Muscle of leg (tissue), 11 donors: ENCODE measurements around the gene DNAJC28. TPM values are rescaled to one million over a fixed set of nuclear protein-coding genes. Genes with fewer than 3 reads are reported as not detected.

Source experiments
- DNase-seq: peaks from one replicate; pipeline ENCODE4 v3.0.0; 2013
- H3K27ac ChIP-seq: one replicate; pipeline ENCODE4 v1.5.1; 2013; ENCODE audit warnings: mild to moderate bottlenecking, low read length, control low read depth
- H3K27me3 ChIP-seq: one replicate; pipeline ENCODE4 v1.6.1; 2013; ENCODE audit warnings: low read length; ENCODE audit not compliant: control insufficient read depth, insufficient read depth
- H3K36me3 ChIP-seq: one replicate; pipeline ENCODE4 v1.6.1; 2013; ENCODE audit warnings: low read length; ENCODE audit not compliant: control insufficient read depth, insufficient read depth
- H3K4me1 ChIP-seq: one replicate; pipeline ENCODE4 v1.6.1; 2013; ENCODE audit warnings: low read length; ENCODE audit not compliant: control insufficient read depth, insufficient read depth
- H3K4me3 ChIP-seq: one replicate; pipeline ENCODE4 v1.5.1; 2013; ENCODE audit warnings: low read length, control low read depth
- H3K9me3 ChIP-seq: replicated peaks from 2 replicates; pipeline ENCODE4 v1.6.1; 2013; ENCODE audit warnings: low read depth, low read length; ENCODE audit not compliant: control insufficient read depth
- WGBS: methylation state at CpG from one replicate; pipeline ENCODE4 v1.1.5; 2013; ENCODE audit warnings: missing lambda C conversion rate; ENCODE audit not compliant: insufficient coverage; 5-methylcytosine and 5-hydroxymethylcytosine counted together
- polyA plus RNA-seq, 8 donors: library from polyadenylated mRNA; unstranded; fragments of 120-200 nt; gene quantifications; one replicate each; pipeline versions ENCODE4 v1.2.1 to v1.2.3, GENCODE V29; 2013; ENCODE audit warnings: inconsistent platforms in 1 of 8, low replicate concordance in 1 of 8; ENCODE audit not compliant: insufficient read length in 8 of 8, insufficient read depth in 1 of 8
- total RNA-seq: library from RNA; stranded (reverse); fragments of 120-200 nt; gene quantifications from one replicate; pipeline ENCODE4 v1.2.4, GENCODE V29; 2013

Gene DNAJC28
- total and polyA plus RNA-seq, 9 donors: 1.7 to 3.3 (median 2.5) TPM

GRCh38 chr21:33488936-33489335 is 2.6 kb downstream of the DNAJC28 start:
- no CpG with 5 or more reads among the region's 4 CpGs for WGBS
- Histone ChIP-seq H3K27me3 (no peaks in the 10 kb centered on the region), H3K9me3 (no peaks in the 10 kb centered on the region), H3K4me1 (peaks cover 6% of the 10 kb centered on the region), H3K4me3 (no peak overlapping the region), H3K27ac (no peak overlapping the region), H3K36me3 (no peaks in the 10 kb centered on the region)
- DNase-seq: no peak

GRCh38 chr21:33487996-33488395 is 3.5 kb downstream of the DNAJC28 start:
- H3K4me1 ChIP-seq: peaks cover 6% of the 10 kb centered on the region
- H3K27ac ChIP-seq: no peak overlapping the region
- no peaks in the 10 kb centered on the region for H3K36me3 ChIP-seq
- no peaks in the 10 kb centered on the region for H3K9me3 ChIP-seq
- no peak overlapping the region for H3K4me3 ChIP-seq
- 100% methylated on average over 3 of the region's 5 CpGs for WGBS
- DNase-seq: no peak
- no peaks in the 10 kb centered on the region for H3K27me3 ChIP-seq

DNA sequence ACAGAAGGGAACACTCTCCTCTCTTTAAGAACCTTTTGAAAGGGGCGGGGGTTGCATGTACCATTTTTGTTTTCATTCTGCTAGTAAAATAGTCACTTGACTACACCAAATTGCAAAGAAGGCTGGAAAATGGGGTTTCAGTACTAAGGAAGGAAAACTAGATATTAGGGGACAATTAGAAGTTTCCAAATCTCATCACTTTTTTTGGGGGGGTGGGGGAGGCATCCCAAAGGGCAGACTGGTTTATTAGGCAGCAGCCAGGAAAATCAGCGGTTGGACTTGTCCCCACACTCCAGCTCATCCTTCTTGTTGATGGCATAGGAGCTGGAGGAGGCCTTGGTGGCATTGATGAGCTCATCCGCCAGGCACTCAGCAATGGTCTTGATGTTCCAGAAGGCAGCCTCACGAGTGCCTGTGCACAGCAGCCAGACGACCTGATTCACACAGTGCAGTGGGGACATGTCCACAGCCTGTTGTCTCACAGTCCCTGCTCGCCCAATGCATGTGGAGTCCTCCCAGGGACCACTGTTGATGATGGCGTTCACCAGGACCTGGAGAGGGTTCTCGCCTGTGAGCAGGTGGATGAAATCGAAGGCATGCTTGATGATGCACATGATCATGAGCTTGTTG is 10.1 kb downstream of the DNAJC28 start:
- Histone ChIP-seq H3K9me3 (no peaks in the 10 kb centered on the region), H3K36me3 (no peaks in the 10 kb centered on the region), H3K27me3 (no peaks in the 10 kb centered on the region), H3K27ac (no peak overlapping the region), H3K4me1 (peaks cover 5% of the 10 kb centered on the region), H3K4me3 (no peak overlapping the region)
- DNase-seq: no peak
- WGBS: 84% methylated on average over 7 of the region's 9 CpGs

DNA sequence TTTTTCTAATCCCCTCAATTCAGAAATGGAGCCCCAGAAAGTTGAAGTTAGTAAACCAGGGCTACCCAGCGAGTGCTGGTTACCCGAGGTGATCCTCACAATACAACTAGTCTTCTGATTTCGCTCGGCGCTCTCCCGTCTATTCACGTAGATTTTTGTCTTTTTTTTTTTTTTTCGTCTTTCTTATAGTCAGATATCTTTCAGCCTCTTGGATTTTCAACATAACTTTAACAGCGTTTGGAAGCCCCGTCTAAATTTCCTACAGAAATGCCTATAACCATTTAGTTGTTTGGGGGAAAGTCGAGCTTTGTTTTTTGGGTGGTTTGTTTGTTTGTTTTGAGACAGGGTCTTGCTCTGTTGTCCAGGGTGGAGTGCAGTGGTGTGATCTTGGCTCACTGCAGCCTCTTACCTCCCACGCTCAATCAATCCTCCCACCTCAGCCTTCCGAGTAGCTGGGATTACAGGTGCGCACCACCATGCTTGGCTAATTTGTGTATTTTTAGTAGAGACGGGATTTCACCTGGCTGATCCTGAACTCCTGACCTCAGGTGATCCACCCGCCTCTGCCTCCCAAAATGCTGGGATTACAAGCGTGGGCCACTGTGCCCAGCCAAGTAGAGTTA is 10.9 kb downstream of the DNAJC28 start:
- H3K36me3 ChIP-seq: no peaks in the 10 kb centered on the region
- no peaks in the 10 kb centered on the region for H3K27me3 ChIP-seq
- peaks cover 5% of the 10 kb centered on the region for H3K4me1 ChIP-seq
- no peaks in the 10 kb centered on the region for H3K9me3 ChIP-seq
- DNase-seq: no peak
- peak overlapping the region; percentile 88 for H3K27ac ChIP-seq
- WGBS: 27% methylated on average over 8 of the region's 17 CpGs
- H3K4me3 ChIP-seq: peak overlapping the region; percentile 75

- peaks cover 5% of the 10 kb centered on the region for H3K4me1 ChIP-seq
Observed at GRCh38 chr21:33479679-33480480, 11.6 kb downstream of the DNAJC28 start, which contains the start of gene TMEM50B. TSS of gene TMEM50B (minus strand) at chr21:33479974. CDS start at chr21:33468885, 11,089 bp downstream.

DNA sequence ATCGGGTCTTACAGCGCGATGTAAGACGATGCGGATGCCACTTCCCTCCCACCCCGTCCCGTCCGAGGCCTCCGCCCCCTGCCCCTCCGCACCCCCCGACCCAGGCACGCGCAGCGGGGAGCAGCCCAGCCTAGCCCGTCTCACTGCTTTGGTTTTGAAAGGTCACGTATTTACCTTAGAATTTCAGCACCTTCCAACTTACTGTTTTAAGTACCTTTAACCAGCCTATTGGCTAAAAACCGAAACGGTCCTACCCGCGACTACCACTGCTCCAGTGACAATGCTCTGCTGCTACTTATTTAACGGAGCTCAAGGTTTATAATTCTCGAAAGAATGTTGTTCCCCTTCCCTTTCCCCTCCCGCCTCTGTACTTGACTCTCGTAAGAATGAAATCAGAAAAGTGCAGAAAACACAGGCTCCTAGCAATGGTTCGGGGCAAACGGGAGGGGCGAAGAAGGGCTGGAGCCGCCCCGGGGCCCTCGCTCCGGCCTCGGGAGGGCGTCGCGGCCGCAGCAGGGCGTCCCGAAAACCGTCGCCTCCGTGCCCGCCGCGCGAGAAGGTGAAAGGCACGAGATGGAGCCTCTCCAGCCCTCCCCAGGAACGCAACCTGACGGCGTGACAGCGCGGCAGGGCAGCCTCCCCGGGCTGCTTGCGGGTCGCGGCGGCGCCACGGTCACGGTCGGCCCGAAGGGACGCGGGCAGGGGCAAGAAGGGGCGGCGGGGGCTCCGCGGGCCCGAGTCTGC is 12.4 kb downstream of the DNAJC28 start:
- Histone ChIP-seq H3K9me3 (no peaks in the 10 kb centered on the region), H3K36me3 (no peaks in the 10 kb centered on the region), H3K27me3 (no peaks in the 10 kb centered on the region), H3K4me3 (peak overlapping the region; percentile 58), H3K4me1 (peaks cover 5% of the 10 kb centered on the region), H3K27ac (peak overlapping the region; percentile 92)
- DNase-seq: peak; percentile 37
- under 1% methylated on average over 61 of the region's 68 CpGs for WGBS

More at GRCh38 chr21:33479679-33480480, 11.6 kb downstream of the DNAJC28 start, which contains the start of gene TMEM50B:
- DNase-seq: peak; percentile 98
- WGBS: under 1% methylated on average over 87 of the region's 93 CpGs
- Histone ChIP-seq H3K4me3 (peak within 1 kb of the TSS; percentile 75), H3K27ac (peak within 1 kb of the TSS; percentile 92), H3K36me3 (no peaks in the 10 kb centered on the region), H3K27me3 (no peaks in the 10 kb centered on the region), H3K9me3 (no peaks in the 10 kb centered on the region)

DNA sequence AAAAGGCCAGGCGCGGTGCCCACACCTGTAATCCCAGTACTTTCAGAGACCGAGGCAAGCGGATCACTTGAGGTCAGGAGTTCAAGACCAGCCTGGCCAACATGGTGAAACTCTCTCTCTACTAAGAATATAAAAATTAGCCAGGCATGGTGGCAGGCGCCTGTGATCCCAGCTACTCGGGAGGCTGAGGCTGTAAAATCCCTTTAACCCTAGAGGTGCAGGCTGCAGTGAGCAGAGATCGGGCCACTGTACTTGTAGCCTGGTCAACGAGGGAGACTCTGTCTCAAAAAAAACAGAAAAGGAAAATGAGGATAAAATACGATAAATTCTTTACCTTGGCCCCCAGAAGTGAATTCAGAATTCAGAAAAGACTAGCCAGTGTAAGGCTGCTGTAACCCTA is 13.3 kb downstream of the DNAJC28 start:
- Histone ChIP-seq H3K9me3 (no peaks in the 10 kb centered on the region), H3K36me3 (no peaks in the 10 kb centered on the region), H3K4me3 (peak overlapping the region; percentile 58), H3K27me3 (no peaks in the 10 kb centered on the region), H3K4me1 (peaks cover 5% of the 10 kb centered on the region), H3K27ac (no peak overlapping the region)
- 86% methylated on average over 1 of the region's 9 CpGs for WGBS
- no peak for DNase-seq

GRCh38 chr21:33477066-33477465 is 14.4 kb downstream of the DNAJC28 start:
- H3K4me1 ChIP-seq: peaks cover 5% of the 10 kb centered on the region
- H3K36me3 ChIP-seq: no peaks in the 10 kb centered on the region
- no CpG with 5 or more reads among the region's 7 CpGs for WGBS
- H3K9me3 ChIP-seq: no peaks in the 10 kb centered on the region
- H3K27me3 ChIP-seq: no peaks in the 10 kb centered on the region
- DNase-seq: no peak
- no peak overlapping the region for H3K27ac ChIP-seq
- no peak overlapping the region for H3K4me3 ChIP-seq

- no peak overlapping the region for H3K27ac ChIP-seq
- peaks cover 3% of the 10 kb centered on the region for H3K4me1 ChIP-seq
- H3K9me3 ChIP-seq: no peaks in the 10 kb centered on the region
- no peak for DNase-seq
- no peaks in the 10 kb centered on the region for H3K36me3 ChIP-seq
- WGBS: no CpG with 5 or more reads among the region's 3 CpGs
- H3K4me3 ChIP-seq: no peak overlapping the region
- no peaks in the 10 kb centered on the region for H3K27me3 ChIP-seq
Observed at GRCh38 chr21:33473344-33473743, 18.2 kb downstream of the DNAJC28 start.
